Neuronal stem cell (in vitro differentiated cells): Measurements from ENCODE around the gene BIRC7.

Experiments used
- DNase-seq: peaks from one replicate; pipeline ENCODE4 v3.0.0-alpha.2; 2013; ENCODE audit warnings: low spot score
- H2AFZ ChIP-seq: one replicate; pipeline ENCODE4 v1.6.1; 2013; ENCODE audit warnings: mild to moderate bottlenecking, low read length, inconsistent platforms
- H2AK5ac ChIP-seq: 2 replicates; pipeline ENCODE4 v1.6.1; 2013; ENCODE audit warnings: low read depth, mild to moderate bottlenecking, inconsistent platforms, low read length, moderate library complexity, mixed read lengths
- H2BK120ac ChIP-seq: 2 replicates; pipeline ENCODE4 v1.6.1; 2013; ENCODE audit warnings: low read depth, mild to moderate bottlenecking, inconsistent platforms, low read length, moderate library complexity, mixed read lengths
- H2BK12ac ChIP-seq: one replicate; pipeline ENCODE4 v1.6.1; 2013; ENCODE audit warnings: low read length, inconsistent platforms
- H2BK15ac ChIP-seq: 2 replicates; pipeline ENCODE4 v1.6.1; 2013; ENCODE audit warnings: mild to moderate bottlenecking, low read length, inconsistent platforms, mixed read lengths
- H2BK5ac ChIP-seq: one replicate; pipeline ENCODE4 v1.6.1; 2013; ENCODE audit warnings: inconsistent platforms, mild to moderate bottlenecking, low read length, moderate library complexity
- H3K14ac ChIP-seq: one replicate; pipeline ENCODE4 v1.6.1; 2013; ENCODE audit warnings: low read length, inconsistent platforms
- H3K18ac ChIP-seq: 2 replicates; pipeline ENCODE4 v1.6.1; 2013; ENCODE audit warnings: low read length, inconsistent platforms
- H3K23ac ChIP-seq: 2 replicates; pipeline ENCODE4 v1.6.1; 2013; ENCODE audit warnings: low read depth, mild to moderate bottlenecking, mixed read lengths, low read length, inconsistent platforms; ENCODE audit not compliant: poor library complexity
- H3K27ac ChIP-seq: replicated peaks from 3 replicates; pipeline ENCODE4 v1.5.1; 2013; ENCODE audit warnings: low read length, inconsistent platforms
- H3K27me3 ChIP-seq, 3 experiments: 2 replicates each; pipeline ENCODE4 v1.6.1; 2013; ENCODE audit warnings: low read length in 3 of 3, mild to moderate bottlenecking in 2 of 3, inconsistent platforms in 1 of 3, low read depth in 1 of 3, mixed read lengths in 1 of 3, moderate library complexity in 1 of 3; ENCODE audit not compliant: control insufficient read depth in 3 of 3, insufficient read depth in 3 of 3
- H3K36me3 ChIP-seq, 2 donors: replicated peaks in 1 of 2; 2 replicates each; pipeline ENCODE4 v1.6.1; 2013; ENCODE audit warnings: low read length in 2 of 2; ENCODE audit not compliant: control insufficient read depth in 2 of 2, insufficient read depth in 2 of 2
- H3K4ac ChIP-seq: 2 replicates; pipeline ENCODE4 v1.6.1; 2013; ENCODE audit warnings: inconsistent platforms, mild to moderate bottlenecking, low read length, moderate library complexity
- H3K4me1 ChIP-seq, 2 donors: 1 replicate in 1 of 2; 2 replicates in 1 of 2; pipeline ENCODE4 v1.6.1; 2013; ENCODE audit warnings: low read length in 2 of 2, low read depth in 1 of 2; ENCODE audit not compliant: control insufficient read depth in 2 of 2, insufficient read depth in 1 of 2
- H3K4me2 ChIP-seq: one replicate; pipeline ENCODE4 v1.6.1; 2013; ENCODE audit warnings: mild to moderate bottlenecking, low read length, inconsistent platforms; ENCODE audit not compliant: insufficient read depth, poor library complexity, severe bottlenecking
- H3K4me3 ChIP-seq, 2 donors: 2 replicates each; pipeline ENCODE4 v1.5.1; 2013; ENCODE audit warnings: low read length in 2 of 2, mild to moderate bottlenecking in 2 of 2, inconsistent platforms in 1 of 2, moderate library complexity in 1 of 2
- H3K79me1 ChIP-seq: one replicate; pipeline ENCODE4 v1.6.1; 2013; ENCODE audit warnings: low read depth, mild to moderate bottlenecking, inconsistent platforms, low read length, moderate library complexity
- H3K9ac ChIP-seq: one replicate; pipeline ENCODE4 v1.6.1; 2013; ENCODE audit warnings: mild to moderate bottlenecking, low read depth, low read length, inconsistent platforms; ENCODE audit not compliant: poor library complexity
- H3K9me3 ChIP-seq, 2 donors: replicated peaks in 1 of 2; 2 replicates each; pipeline versions ENCODE3 to v1.6.1; 2013; ENCODE audit warnings: low read length in 2 of 2, mild to moderate bottlenecking in 2 of 2, inconsistent platforms in 1 of 2, low read depth in 1 of 2, mixed read lengths in 1 of 2, moderate library complexity in 1 of 2; ENCODE audit not compliant: control insufficient read depth in 2 of 2, insufficient read depth in 1 of 2
- H4K8ac ChIP-seq: one replicate; pipeline ENCODE4 v1.6.1; 2013; ENCODE audit warnings: low read depth, mild to moderate bottlenecking, inconsistent platforms, low read length, moderate library complexity
- H4K91ac ChIP-seq: one replicate; pipeline ENCODE4 v1.6.1; 2013; ENCODE audit warnings: low read length, low read depth, mild to moderate bottlenecking, inconsistent platforms; ENCODE audit not compliant: poor library complexity
- WGBS, 2 donors: extraction: QIAGEN DNeasy Blood & Tissue Kit; methylation state at CpG; one replicate each; pipeline ENCODE4 v1.1.7; 2013; ENCODE audit warnings: missing lambda C conversion rate in 2 of 2, mixed read lengths in 1 of 2; ENCODE audit not compliant: insufficient read length in 2 of 2, insufficient replicate concordance in 1 of 2; ENCODE audit errors: extremely low coverage in 2 of 2; 5-methylcytosine and 5-hydroxymethylcytosine counted together

BIRC7 gene

DNA sequence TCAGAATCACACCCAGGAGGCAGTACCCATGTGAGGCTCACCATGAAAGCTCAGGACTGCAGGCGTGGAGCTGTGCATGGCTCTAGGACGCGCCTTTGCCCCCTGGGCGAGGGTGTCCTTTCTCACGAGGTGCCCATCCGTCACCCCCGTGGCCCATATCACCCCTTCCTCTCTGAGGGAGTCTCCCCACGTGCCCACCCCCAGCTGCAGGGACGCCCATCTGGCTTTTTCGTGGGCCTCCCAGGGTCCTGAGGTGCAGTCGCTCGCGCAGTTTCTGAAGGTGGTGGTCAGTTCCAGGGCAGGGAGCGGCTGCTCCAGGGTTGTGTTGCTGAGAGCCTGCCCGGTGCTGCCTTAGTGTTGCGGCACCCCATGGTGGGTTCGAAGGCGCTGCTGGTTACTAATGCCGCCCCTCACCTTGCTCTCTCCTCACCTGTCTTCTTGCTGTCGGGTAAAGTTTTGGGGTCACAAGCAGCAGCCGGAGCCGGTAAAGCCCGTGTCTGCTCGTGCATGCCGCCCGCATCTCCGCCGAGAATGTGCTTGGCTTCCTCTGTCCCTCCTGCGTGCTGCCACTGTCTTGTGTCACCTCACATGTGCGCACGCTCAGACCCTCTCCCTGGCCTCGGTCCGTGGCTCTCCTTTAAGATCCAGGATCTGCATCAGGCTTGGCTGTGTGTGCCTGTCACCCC, 47.8 kb downstream of the BIRC7 start:
- no peak for DNase-seq
- H3K4me1 ChIP-seq = no peaks in the 10 kb centered on the region
- peak overlapping the region; percentile 30 for H3K9ac ChIP-seq
- H2BK5ac ChIP-seq = no peak overlapping the region
- H3K23ac ChIP-seq = no peak overlapping the region
- H2BK15ac ChIP-seq = no peak overlapping the region
- no peak overlapping the region for H2BK12ac ChIP-seq
- no peak overlapping the region for H2AFZ ChIP-seq
- peaks cover 7% of the 10 kb centered on the region for H3K79me1 ChIP-seq
- no peaks in the 10 kb centered on the region for H3K9me3 ChIP-seq
- H4K91ac ChIP-seq = no peak overlapping the region
- WGBS, 2 donors = no CpG with 5 or more reads among the region's 33 CpGs
- no peak overlapping the region for H3K14ac ChIP-seq
- H4K8ac ChIP-seq = no peak overlapping the region
- no peak overlapping the region for H3K4ac ChIP-seq
- no peaks in the 10 kb centered on the region for H3K27me3 ChIP-seq
- no peak overlapping the region for H3K4me3 ChIP-seq
- H3K27ac ChIP-seq = no peak overlapping the region
- H3K36me3 ChIP-seq = peaks cover 50 to 93% of the 10 kb centered on the region in 2 donors
- no peak overlapping the region for H2BK120ac ChIP-seq
- no peak overlapping the region for H2AK5ac ChIP-seq
- H3K4me2 ChIP-seq = no peak overlapping the region
- H3K18ac ChIP-seq = no peak overlapping the region

DNA sequence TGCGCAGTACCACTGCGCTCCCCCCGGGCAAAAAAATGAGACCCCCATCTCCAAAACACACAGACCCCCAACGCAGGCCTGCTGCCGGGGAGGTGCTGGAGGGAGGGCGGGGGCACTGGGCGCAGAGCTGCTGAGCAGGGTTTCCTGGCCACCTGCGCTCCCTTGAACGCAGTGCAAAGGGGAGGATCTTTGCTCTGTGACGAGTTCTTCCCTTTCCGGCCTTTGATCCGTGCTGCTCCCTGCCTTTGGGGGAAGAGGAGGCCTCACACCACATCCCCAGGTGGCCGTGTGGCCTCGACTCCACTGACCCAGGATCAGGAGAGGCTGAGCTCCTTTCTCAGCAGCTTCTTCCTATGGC, 48.4 kb downstream of the BIRC7 start:
- Histone ChIP-seq H3K27ac (no peak overlapping the region), H2BK120ac (no peak overlapping the region), H2AFZ (no peak overlapping the region), H2BK5ac (no peak overlapping the region), H3K23ac (no peak overlapping the region), H3K4me2 (no peak overlapping the region), H3K27me3 (no peaks in the 10 kb centered on the region), H3K4me1 (no peaks in the 10 kb centered on the region), H3K14ac (no peak overlapping the region), H4K91ac (no peak overlapping the region), H2AK5ac (no peak overlapping the region), H3K9ac (no peak overlapping the region), H4K8ac (no peak overlapping the region), H2BK15ac (no peak overlapping the region), H2BK12ac (peak overlapping the region; percentile 10), H3K4me3 (no peak overlapping the region), H3K4ac (no peak overlapping the region), H3K18ac (no peak overlapping the region), H3K36me3 (peaks cover 50 to 93% of the 10 kb centered on the region in 2 donors), H3K9me3 (no peaks in the 10 kb centered on the region), H3K79me1 (peaks cover 7% of the 10 kb centered on the region)
- no peak for DNase-seq
- no CpG with 5 or more reads among the region's 14 CpGs for WGBS, 2 donors

DNA sequence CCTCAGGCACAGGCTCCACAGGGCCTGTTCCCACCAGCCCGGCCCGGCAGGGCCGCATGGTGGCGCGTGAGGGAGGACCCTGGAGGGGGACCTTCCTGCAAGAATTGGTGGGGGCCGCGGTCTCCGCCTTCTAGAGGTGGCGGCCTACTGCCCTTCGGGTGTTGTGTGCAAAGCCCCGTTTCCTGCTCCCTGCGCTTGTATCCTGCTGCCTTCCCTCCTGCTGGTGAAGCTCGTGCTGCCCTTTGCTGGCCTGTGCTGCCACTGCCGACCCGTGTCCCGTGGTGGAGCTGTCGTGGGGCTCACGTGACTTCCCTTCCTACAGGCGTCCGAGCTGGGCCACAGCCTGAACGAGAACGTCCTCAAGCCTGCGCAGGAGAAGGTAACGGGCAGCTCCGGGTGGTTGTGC, 48.8 kb downstream of the BIRC7 start:
- Histone ChIP-seq H3K36me3 (peaks cover 50 to 93% of the 10 kb centered on the region in 2 donors), H3K18ac (no peak overlapping the region), H3K23ac (peak overlapping the region; percentile 20), H3K4me3 (no peak overlapping the region), H2AK5ac (no peak overlapping the region), H2BK12ac (no peak overlapping the region), H3K14ac (peak overlapping the region; percentile 47), H4K91ac (no peak overlapping the region), H3K27me3 (no peaks in the 10 kb centered on the region), H3K4me2 (no peak overlapping the region), H2AFZ (no peak overlapping the region), H3K9me3 (no peaks in the 10 kb centered on the region), H3K4ac (no peak overlapping the region), H2BK5ac (no peak overlapping the region), H2BK120ac (no peak overlapping the region), H3K4me1 (no peaks in the 10 kb centered on the region), H2BK15ac (no peak overlapping the region), H3K27ac (no peak overlapping the region), H4K8ac (no peak overlapping the region), H3K79me1 (peaks cover 7% of the 10 kb centered on the region), H3K9ac (peak overlapping the region; percentile 21)
- DNase-seq = no peak
- WGBS, 2 donors = no CpG with 5 or more reads among the region's 25 CpGs

DNA sequence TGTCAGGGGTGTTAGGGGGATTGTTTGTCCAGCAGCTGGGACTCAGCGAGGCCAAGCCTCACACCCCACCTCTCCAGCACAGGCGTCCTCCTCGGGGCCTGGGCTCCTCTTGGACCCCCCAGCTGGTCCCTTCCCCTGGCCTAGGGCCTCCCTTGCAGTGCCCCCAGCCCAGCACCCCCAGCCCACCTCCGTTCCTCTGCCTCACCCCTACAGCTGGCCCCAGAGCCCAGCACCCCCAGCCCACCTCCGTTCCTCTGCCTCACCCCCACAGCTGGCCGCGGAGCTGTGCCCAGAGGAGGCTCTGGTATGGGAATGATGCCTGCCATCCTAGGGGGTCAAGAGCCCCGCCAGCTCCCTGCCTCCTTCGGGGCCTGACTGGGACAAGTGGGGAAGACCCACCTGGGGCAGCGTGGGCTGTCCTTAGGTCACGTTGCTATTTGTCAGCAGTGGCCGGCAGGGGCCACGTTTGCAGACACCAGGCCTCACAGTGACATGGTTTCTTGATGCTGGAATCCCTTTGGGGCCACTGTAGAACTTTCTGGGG, 49.3 kb downstream of the BIRC7 start:
- no peak overlapping the region for H3K18ac ChIP-seq
- no peak overlapping the region for H4K8ac ChIP-seq
- H3K9ac ChIP-seq = peak overlapping the region; percentile 12
- no peak overlapping the region for H3K27ac ChIP-seq
- no peaks in the 10 kb centered on the region for H3K4me1 ChIP-seq
- H3K23ac ChIP-seq = peak overlapping the region; percentile 20
- no peak overlapping the region for H3K4ac ChIP-seq
- no peak overlapping the region for H3K4me3 ChIP-seq
- no CpG with 5 or more reads among the region's 13 CpGs for WGBS, 2 donors
- H4K91ac ChIP-seq = no peak overlapping the region
- no peak overlapping the region for H2BK12ac ChIP-seq
- no peak overlapping the region for H2BK15ac ChIP-seq
- no peaks in the 10 kb centered on the region for H3K9me3 ChIP-seq
- no peak overlapping the region for H2BK120ac ChIP-seq
- no peak overlapping the region for H2AFZ ChIP-seq
- no peak overlapping the region for H2AK5ac ChIP-seq
- H3K27me3 ChIP-seq = no peaks in the 10 kb centered on the region
- no peak overlapping the region for H3K4me2 ChIP-seq
- DNase-seq = no peak
- H3K79me1 ChIP-seq = peaks cover 7% of the 10 kb centered on the region
- H3K36me3 ChIP-seq = peaks cover 51 to 92% of the 10 kb centered on the region in 2 donors
- no peak overlapping the region for H2BK5ac ChIP-seq
- H3K14ac ChIP-seq = peak overlapping the region; percentile 47
